ENCODE data around the gene FGF11. TPM values are rescaled to one million over a fixed set of nuclear protein-coding genes. Genes with fewer than 3 reads are reported as not detected.

Gene FGF11
- total and polyA plus RNA-seq, 2 of the 4 experiments (the other 2 are of a cell fraction): 0.18 to 1.1 TPM

DNA sequence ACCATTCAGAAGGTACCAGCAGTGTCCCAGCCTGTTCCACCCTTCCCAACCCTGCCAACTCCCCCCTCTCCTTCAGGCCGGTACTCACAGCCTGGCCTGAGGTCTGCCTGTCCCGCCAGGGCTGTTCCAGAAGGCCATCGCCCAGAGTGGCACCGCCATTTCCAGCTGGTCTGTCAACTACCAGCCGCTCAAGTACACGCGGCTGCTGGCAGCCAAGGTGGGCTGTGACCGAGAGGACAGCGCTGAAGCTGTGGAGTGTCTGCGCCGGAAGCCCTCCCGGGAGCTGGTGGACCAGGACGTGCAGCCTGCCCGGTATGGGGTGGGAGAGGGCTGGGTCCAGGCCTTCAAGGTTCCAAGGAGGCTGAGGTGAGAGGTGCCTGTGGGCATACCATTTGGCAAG is 24.5 kb upstream of the FGF11 start:
- H4K5ac ChIP-seq (ENCODE audit: low read depth, low read length): no peak overlapping the region
- DNase-seq (no peak), ATAC-seq (ENCODE audit: low read depth) (no peak)
- no peak overlapping the region for H2AK9ac ChIP-seq (replicated peaks; ENCODE audit: low read depth, low read length, poor library complexity)
- H2BK120ac ChIP-seq (ENCODE audit: low read depth, low read length): no peak overlapping the region
- no peak overlapping the region for H2BK15ac ChIP-seq (ENCODE audit: low read depth, low read length)
- peaks cover 4% of the 10 kb centered on the region; the same call in 1 of the 2 replicates for H3K9me1 ChIP-seq (ENCODE audit: insufficient read depth, low read length)
- H3K56ac ChIP-seq (ENCODE audit: extremely low read depth, insufficient read depth, low read length): no peak overlapping the region
- H3K4me2 ChIP-seq (ENCODE audit: low read depth, low read length): no peak overlapping the region
- no peak overlapping the region for H2BK5ac ChIP-seq (ENCODE audit: low read depth, low read length, poor library complexity, severe bottlenecking)
- TF ChIP-seq CEBPB (IDR thresholded peaks at IDR 0.05; ENCODE audit: low read depth, low read length) (no peak), POLR2A (IDR thresholded peaks at IDR 0.05; ENCODE audit: low read depth, low read length) (no peak), RCOR1 (IDR thresholded peaks at IDR 0.05; ENCODE audit: insufficient replicate concordance, low read length) (no peak), MAFK (IDR thresholded peaks at IDR 0.05; ENCODE audit: low read depth, low read length) (no peak), NFE2L2 (IDR thresholded peaks at IDR 0.05; ENCODE audit: low read depth, low read length) (no peak), FOS (IDR thresholded peaks at IDR 0.05; ENCODE audit: low read depth, low read length) (no peak), RAD21 (IDR thresholded peaks at IDR 0.05; ENCODE audit: low read length) (no peak), SMC3 (IDR thresholded peaks at IDR 0.05; ENCODE audit: low read depth, low read length) (no peak), BHLHE40 (IDR thresholded peaks at IDR 0.05; ENCODE audit: low read depth, low read length) (no peak), RFX5 (IDR thresholded peaks at IDR 0.05; ENCODE audit: low read depth, low read length) (no peak), CHD1 (IDR thresholded peaks at IDR 0.05; ENCODE audit: low read depth, low read length) (no peak), MAZ (IDR thresholded peaks at IDR 0.05; ENCODE audit: borderline replicate concordance, low read depth, low read length) (no peak), MXI1 (IDR thresholded peaks at IDR 0.05; ENCODE audit: borderline replicate concordance, low read depth, low read length) (no peak)
- TF ChIP-seq, protein P1, sequence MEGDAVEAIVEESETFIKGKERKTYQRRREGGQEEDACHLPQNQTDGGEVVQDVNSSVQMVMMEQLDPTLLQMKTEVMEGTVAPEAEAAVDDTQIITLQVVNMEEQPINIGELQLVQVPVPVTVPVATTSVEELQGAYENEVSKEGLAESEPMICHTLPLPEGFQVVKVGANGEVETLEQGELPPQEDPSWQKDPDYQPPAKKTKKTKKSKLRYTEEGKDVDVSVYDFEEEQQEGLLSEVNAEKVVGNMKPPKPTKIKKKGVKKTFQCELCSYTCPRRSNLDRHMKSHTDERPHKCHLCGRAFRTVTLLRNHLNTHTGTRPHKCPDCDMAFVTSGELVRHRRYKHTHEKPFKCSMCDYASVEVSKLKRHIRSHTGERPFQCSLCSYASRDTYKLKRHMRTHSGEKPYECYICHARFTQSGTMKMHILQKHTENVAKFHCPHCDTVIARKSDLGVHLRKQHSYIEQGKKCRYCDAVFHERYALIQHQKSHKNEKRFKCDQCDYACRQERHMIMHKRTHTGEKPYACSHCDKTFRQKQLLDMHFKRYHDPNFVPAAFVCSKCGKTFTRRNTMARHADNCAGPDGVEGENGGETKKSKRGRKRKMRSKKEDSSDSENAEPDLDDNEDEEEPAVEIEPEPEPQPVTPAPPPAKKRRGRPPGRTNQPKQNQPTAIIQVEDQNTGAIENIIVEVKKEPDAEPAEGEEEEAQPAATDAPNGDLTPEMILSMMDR (conservative IDR thresholded peaks at IDR 0.05; ENCODE audit: low read depth, low read length): no peak
- TF ChIP-seq, protein P2, sequence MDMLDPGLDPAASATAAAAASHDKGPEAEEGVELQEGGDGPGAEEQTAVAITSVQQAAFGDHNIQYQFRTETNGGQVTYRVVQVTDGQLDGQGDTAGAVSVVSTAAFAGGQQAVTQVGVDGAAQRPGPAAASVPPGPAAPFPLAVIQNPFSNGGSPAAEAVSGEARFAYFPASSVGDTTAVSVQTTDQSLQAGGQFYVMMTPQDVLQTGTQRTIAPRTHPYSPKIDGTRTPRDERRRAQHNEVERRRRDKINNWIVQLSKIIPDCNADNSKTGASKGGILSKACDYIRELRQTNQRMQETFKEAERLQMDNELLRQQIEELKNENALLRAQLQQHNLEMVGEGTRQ (IDR thresholded peaks at IDR 0.05; ENCODE audit: low read depth, low read length): no peak
- TF ChIP-seq, protein P3, sequence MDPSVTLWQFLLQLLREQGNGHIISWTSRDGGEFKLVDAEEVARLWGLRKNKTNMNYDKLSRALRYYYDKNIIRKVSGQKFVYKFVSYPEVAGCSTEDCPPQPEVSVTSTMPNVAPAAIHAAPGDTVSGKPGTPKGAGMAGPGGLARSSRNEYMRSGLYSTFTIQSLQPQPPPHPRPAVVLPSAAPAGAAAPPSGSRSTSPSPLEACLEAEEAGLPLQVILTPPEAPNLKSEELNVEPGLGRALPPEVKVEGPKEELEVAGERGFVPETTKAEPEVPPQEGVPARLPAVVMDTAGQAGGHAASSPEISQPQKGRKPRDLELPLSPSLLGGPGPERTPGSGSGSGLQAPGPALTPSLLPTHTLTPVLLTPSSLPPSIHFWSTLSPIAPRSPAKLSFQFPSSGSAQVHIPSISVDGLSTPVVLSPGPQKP (IDR thresholded peaks at IDR 0.05; ENCODE audit: borderline replicate concordance, low read depth, low read length): no peak
- no peak overlapping the region for H2AFZ ChIP-seq (replicated peaks; ENCODE audit: low read length, poor library complexity)
- ChIA-PET CTCF (no interaction called here), POLR2A (ENCODE audit: unreplicated experiment) (no interaction called here)
- intact Hi-C loops (cut with micrococcal nuclease): no loop called here
- no peak overlapping the region for H3K9ac ChIP-seq (ENCODE audit: low read depth, low read length)
- no peaks in the 10 kb centered on the region for H3K9me3 ChIP-seq (ENCODE audit: control insufficient read depth, insufficient read depth, low read length)
- peaks cover 39% of the 10 kb centered on the region for H3K36me3 ChIP-seq (ENCODE audit: control insufficient read depth, insufficient read depth, low read length)
- H3K27ac ChIP-seq (ENCODE audit: insufficient read depth, low read length): no peak overlapping the region
- H3K18ac ChIP-seq (ENCODE audit: low read depth, low read length): no peak overlapping the region
- in situ Hi-C loops (cut with MboI; ENCODE audit: low sequenced_read_pairs): no loop called here
- H3K27me3 ChIP-seq (ENCODE audit: control insufficient read depth, insufficient read depth, low read length): no peaks in the 10 kb centered on the region
- no TSS peak for BruUV-seq (replicated peaks)
- H3K4ac ChIP-seq (ENCODE audit: low read depth, low read length): no peak overlapping the region
- H4K91ac ChIP-seq (ENCODE audit: insufficient read depth, low read depth, low read length): no peak overlapping the region
- WGBS, 2 experiments (ENCODE audit: extremely low coverage in 2 of 2, insufficient read length in 1 of 2): 86% methylated on average over 5 of the region's 14 CpGs; no CpG with 5 or more reads in 1 of the 2 experiments
- H3K4me1 ChIP-seq (ENCODE audit: control insufficient read depth, insufficient read depth, low read length): peaks cover 4% of the 10 kb centered on the region; the same call in 1 of the 2 replicates
- no peak overlapping the region for H3K23ac ChIP-seq (ENCODE audit: low read depth, low read length)
- H3K79me1 ChIP-seq (ENCODE audit: low read depth in 1 of 2, low read length in 2 of 2): no peaks in the 10 kb centered on the region; a peak in 1 of 4 replicates
- no peak overlapping the region for H2AK5ac ChIP-seq (ENCODE audit: low read depth, low read length)
- dilution Hi-C loops (cut with HindIII; ENCODE audit: low sequenced_read_pairs, unreplicated experiment): no loop called here
- H3K14ac ChIP-seq (replicated peaks; ENCODE audit: low read depth, low read length): no peak overlapping the region
- H4K8ac ChIP-seq (ENCODE audit: low read depth in 2 of 2, low read length in 2 of 2): no peak overlapping the region
- H4K20me1 ChIP-seq (ENCODE audit: insufficient read depth, low read length): peaks cover 7% of the 10 kb centered on the region; the same call in 1 of the 2 replicates
- H3K4me3 ChIP-seq (ENCODE audit: insufficient read depth, low read depth, low read length): no peak overlapping the region
- H2BK20ac ChIP-seq (ENCODE audit: low read depth, low read length): no peak overlapping the region
